Measurements from ENCODE around the gene TUG1.

Gene TUG1

DNA sequence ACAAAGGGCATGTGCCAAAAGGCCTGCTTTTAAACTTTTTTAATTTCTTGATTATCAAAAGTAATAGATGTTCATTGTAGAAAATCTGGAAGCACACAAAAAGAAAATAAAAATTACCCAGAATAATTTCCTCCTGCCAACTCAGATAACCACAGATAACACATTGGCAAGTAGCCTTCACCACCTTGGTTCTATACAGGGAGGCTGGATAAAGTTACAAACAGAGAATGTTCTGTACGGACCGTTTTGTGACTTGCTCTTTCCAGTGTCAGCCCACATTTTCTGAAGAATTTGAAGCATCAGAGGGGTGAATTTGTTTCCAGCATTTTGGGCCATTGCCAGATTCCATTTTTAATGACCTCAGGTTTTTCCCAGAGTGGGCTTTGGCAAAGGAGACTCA, 23.5 kb downstream of the TUG1 start:
- no peak overlapping the region for H3K27ac ChIP-seq (ENCODE audit: low read length)
- TF ChIP-seq CTCF (IDR thresholded peaks at IDR 0.05; ENCODE audit: borderline replicate concordance, extremely low read depth, low read length, poor library complexity, severe bottlenecking) (no peak), EZH2 (IDR thresholded peaks at IDR 0.05; ENCODE audit: borderline replicate concordance, low read depth, low read length, severe bottlenecking) (no peak)
- no peaks in the 10 kb centered on the region for H3K27me3 ChIP-seq (ENCODE audit: insufficient read depth, low read length, poor library complexity)
- H3K9me3 ChIP-seq (ENCODE audit: insufficient read depth, low read length, severe bottlenecking) = no peaks in the 10 kb centered on the region
- no peak for DNase-seq
- H3K36me3 ChIP-seq (ENCODE audit: insufficient read depth, low read length) = no peaks in the 10 kb centered on the region
- no peaks in the 10 kb centered on the region for H4K20me1 ChIP-seq (ENCODE audit: insufficient read depth, low read length)
- H3K4me2 ChIP-seq (ENCODE audit: insufficient read depth, low read length) = no peak overlapping the region
- no peak overlapping the region for H3K9ac ChIP-seq (ENCODE audit: low read depth, low read length)
- no peak for ATAC-seq (ENCODE audit: insufficient read depth, low read depth)
- H3K79me2 ChIP-seq (ENCODE audit: insufficient read depth, low read length) = no peaks in the 10 kb centered on the region
- H2AFZ ChIP-seq (ENCODE audit: low read depth, low read length) = no peak overlapping the region
- no peak overlapping the region for H3K4me3 ChIP-seq (ENCODE audit: low read depth in 1 of 2, low read length in 2 of 2)
- H3K4me1 ChIP-seq (ENCODE audit: insufficient read depth, low read length) = no peaks in the 10 kb centered on the region

- DNase-seq (no peak), ATAC-seq (ENCODE audit: insufficient read depth, low read depth) (no peak)
- TF ChIP-seq EZH2 (IDR thresholded peaks at IDR 0.05; ENCODE audit: borderline replicate concordance, low read depth, low read length, severe bottlenecking) (no peak), CTCF (IDR thresholded peaks at IDR 0.05; ENCODE audit: borderline replicate concordance, extremely low read depth, low read length, poor library complexity, severe bottlenecking) (no peak)
- Histone ChIP-seq H3K9ac (ENCODE audit: low read depth, low read length) (no peak overlapping the region), H3K4me2 (ENCODE audit: insufficient read depth, low read length) (no peak overlapping the region), H2AFZ (ENCODE audit: low read depth, low read length) (no peak overlapping the region), H3K27ac (ENCODE audit: low read length) (no peak overlapping the region), H3K4me3 (ENCODE audit: low read depth in 1 of 2, low read length in 2 of 2) (no peak overlapping the region), H4K20me1 (ENCODE audit: insufficient read depth, low read length) (no peaks in the 10 kb centered on the region), H3K27me3 (ENCODE audit: insufficient read depth, low read length, poor library complexity) (no peaks in the 10 kb centered on the region), H3K36me3 (ENCODE audit: insufficient read depth, low read length) (no peaks in the 10 kb centered on the region), H3K79me2 (ENCODE audit: insufficient read depth, low read length) (no peaks in the 10 kb centered on the region), H3K4me1 (ENCODE audit: insufficient read depth, low read length) (no peaks in the 10 kb centered on the region), H3K9me3 (ENCODE audit: insufficient read depth, low read length, severe bottlenecking) (no peaks in the 10 kb centered on the region)
These were observed 25.9 kb downstream of the TUG1 start for GRCh38 chr22:30994960-30995359.

- Histone ChIP-seq H3K4me2 (ENCODE audit: insufficient read depth, low read length) (no peak overlapping the region), H3K36me3 (ENCODE audit: insufficient read depth, low read length) (no peaks in the 10 kb centered on the region), H3K4me3 (ENCODE audit: low read depth in 1 of 2, low read length in 2 of 2) (no peak overlapping the region), H3K27me3 (ENCODE audit: insufficient read depth, low read length, poor library complexity) (no peaks in the 10 kb centered on the region), H3K79me2 (ENCODE audit: insufficient read depth, low read length) (no peaks in the 10 kb centered on the region), H3K27ac (ENCODE audit: low read length) (no peak overlapping the region), H3K4me1 (ENCODE audit: insufficient read depth, low read length) (no peaks in the 10 kb centered on the region), H2AFZ (ENCODE audit: low read depth, low read length) (no peak overlapping the region), H3K9ac (ENCODE audit: low read depth, low read length) (no peak overlapping the region), H3K9me3 (ENCODE audit: insufficient read depth, low read length, severe bottlenecking) (no peaks in the 10 kb centered on the region), H4K20me1 (ENCODE audit: insufficient read depth, low read length) (no peaks in the 10 kb centered on the region)
- no peak for DNase-seq
- no peak for ATAC-seq (ENCODE audit: insufficient read depth, low read depth)
- TF ChIP-seq EZH2 (IDR thresholded peaks at IDR 0.05; ENCODE audit: borderline replicate concordance, low read depth, low read length, severe bottlenecking) (no peak), CTCF (IDR thresholded peaks at IDR 0.05; ENCODE audit: borderline replicate concordance, extremely low read depth, low read length, poor library complexity, severe bottlenecking) (no peak)
These were observed 27.4 kb downstream of the TUG1 start for GRCh38 chr22:30996462-30996861.

DNA sequence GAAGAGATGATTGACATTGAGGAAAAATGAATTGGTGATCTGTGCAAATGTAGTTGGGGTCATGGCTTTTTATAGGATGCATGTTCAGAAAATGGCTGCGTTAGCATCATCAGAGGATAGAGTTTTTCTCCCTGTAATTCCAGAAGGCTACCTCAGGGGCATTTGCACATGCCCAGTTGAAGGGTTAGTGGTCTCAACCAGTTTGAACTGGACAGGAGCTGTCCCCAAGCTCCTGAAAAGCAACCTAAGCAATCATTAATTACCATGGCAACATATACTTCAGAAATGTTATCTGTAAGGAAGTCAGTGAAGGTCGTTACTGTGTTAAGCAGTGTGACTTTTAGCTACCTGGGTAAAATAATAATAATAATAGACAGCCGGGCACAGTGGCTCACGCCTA, 29.3 kb downstream of the TUG1 start:
- H3K9ac ChIP-seq (ENCODE audit: low read depth, low read length) = no peak overlapping the region
- no peak overlapping the region for H3K27ac ChIP-seq (ENCODE audit: low read length)
- no peak for DNase-seq
- H3K4me2 ChIP-seq (ENCODE audit: insufficient read depth, low read length) = no peak overlapping the region
- ATAC-seq (ENCODE audit: insufficient read depth, low read depth) = no peak
- H3K4me1 ChIP-seq (ENCODE audit: insufficient read depth, low read length) = no peaks in the 10 kb centered on the region
- no peaks in the 10 kb centered on the region for H3K36me3 ChIP-seq (ENCODE audit: insufficient read depth, low read length)
- no peak overlapping the region for H2AFZ ChIP-seq (ENCODE audit: low read depth, low read length)
- TF ChIP-seq CTCF (IDR thresholded peaks at IDR 0.05; ENCODE audit: borderline replicate concordance, extremely low read depth, low read length, poor library complexity, severe bottlenecking) (no peak), EZH2 (IDR thresholded peaks at IDR 0.05; ENCODE audit: borderline replicate concordance, low read depth, low read length, severe bottlenecking) (no peak)
- H3K4me3 ChIP-seq (ENCODE audit: low read depth in 1 of 2, low read length in 2 of 2) = no peak overlapping the region
- H4K20me1 ChIP-seq (ENCODE audit: insufficient read depth, low read length) = no peaks in the 10 kb centered on the region
- H3K79me2 ChIP-seq (ENCODE audit: insufficient read depth, low read length) = no peaks in the 10 kb centered on the region
- H3K27me3 ChIP-seq (ENCODE audit: insufficient read depth, low read length, poor library complexity) = no peaks in the 10 kb centered on the region
- H3K9me3 ChIP-seq (ENCODE audit: insufficient read depth, low read length, severe bottlenecking) = no peaks in the 10 kb centered on the region
